GM18858 (cell line): ENCODE measurements around the gene ZNF879.

Experiments
- ATAC-seq: cut with Tn5 transposase; IDR thresholded peaks from one replicate; pipeline ENCODE4 v1.9.1; 2021; ENCODE audit not compliant: unreplicated experiment

ZNF879 gene

GRCh38 chr5:179023528-179024189 lies at the start of gene ZNF879:
Gene ZNF879 (plus strand): TSS chr5:179023804. CDS start chr5:179025005, 1,201 bp downstream.
- peak; percentile 87 for ATAC-seq

GRCh38 chr5:178981381-178981780 lies 42.2 kb upstream of the ZNF879 start:
- no peak for ATAC-seq

- no peak for ATAC-seq
These were observed 40.7 kb upstream of the ZNF879 start for GRCh38 chr5:178982941-178983340.

GRCh38 chr5:178983728-178984127 lies 39.9 kb upstream of the ZNF879 start:
- no peak for ATAC-seq

- ATAC-seq = no peak
These were observed 39.2 kb upstream of the ZNF879 start for GRCh38 chr5:178984145-178985072.

GRCh38 chr5:178986326-178986960 lies 37.2 kb upstream of the ZNF879 start:
- ATAC-seq = no peak

- no peak for ATAC-seq
These were observed 35.0 kb upstream of the ZNF879 start for GRCh38 chr5:178988436-178989220.

GRCh38 chr5:178989311-178989710 lies 34.3 kb upstream of the ZNF879 start:
- no peak for ATAC-seq

GRCh38 chr5:178990491-178990890 lies 33.1 kb upstream of the ZNF879 start:
- no peak for ATAC-seq

- no peak for ATAC-seq
These were observed 32.1 kb upstream of the ZNF879 start for GRCh38 chr5:178991190-178992145.

- no peak for ATAC-seq
These were observed 31.2 kb upstream of the ZNF879 start for GRCh38 chr5:178992291-178992895.

GRCh38 chr5:178993236-178993765 lies 30.3 kb upstream of the ZNF879 start:
- no peak for ATAC-seq

- ATAC-seq = no peak
These were observed 29.5 kb upstream of the ZNF879 start for GRCh38 chr5:178993955-178994579.

- ATAC-seq = no peak
These were observed 28.8 kb upstream of the ZNF879 start, which contains the start of gene GRM6 for GRCh38 chr5:178994580-178995340. Gene GRM6 (minus strand): TSS chr5:178995320. CDS start chr5:178994944, 376 bp downstream.

- no peak for ATAC-seq
These were observed 28.3 kb upstream of the ZNF879 start for GRCh38 chr5:178995341-178995690.

GRCh38 chr5:178996156-178996555 lies 27.4 kb upstream of the ZNF879 start:
- ATAC-seq = no peak

GRCh38 chr5:178997191-178997590 lies 26.4 kb upstream of the ZNF879 start:
- ATAC-seq = no peak

GRCh38 chr5:178998441-178998840 lies 25.2 kb upstream of the ZNF879 start:
- ATAC-seq = no peak
